Karpas-422 (cell line): ENCODE data around the gene CISH. TPM values are rescaled to one million over a fixed set of nuclear protein-coding genes. Genes with fewer than 3 reads are reported as not detected.

Source experiments
- DNase-seq: peaks from one replicate; pipeline ENCODE4 v3.0.0-alpha.2; 2015
- H2AFZ ChIP-seq: fragments of 200-600 bp; sonication (generic); 2 replicates; pipeline ENCODE4 v1.6.1; 2014; ENCODE audit warnings: antibody characterized with exemption, low read length, mixed read lengths
- H3K27ac ChIP-seq: fragments of 200-600 bp; sonication (generic); 2 replicates; pipeline ENCODE4 v1.5.1; 2014; ENCODE audit warnings: mild to moderate bottlenecking, low read length, moderate library complexity
- H3K27me3 ChIP-seq: fragments of 200-600 bp; sonication (generic); 2 replicates; pipeline ENCODE4 v1.6.1; 2014; ENCODE audit warnings: low read length, mixed read lengths
- H3K36me3 ChIP-seq: fragments of 200-600 bp; sonication (generic); 2 replicates; pipeline ENCODE4 v1.6.1; 2014; ENCODE audit warnings: low read length, mixed read lengths; ENCODE audit not compliant: insufficient read depth
- H3K4me1 ChIP-seq: fragments of 200-600 bp; sonication (generic); 2 replicates; pipeline ENCODE4 v1.6.1; 2014; ENCODE audit warnings: mild to moderate bottlenecking, low read length, mixed read lengths
- H3K4me2 ChIP-seq: fragments of 200-600 bp; sonication (generic); 2 replicates; pipeline ENCODE4 v1.6.1; 2014; ENCODE audit warnings: low read length, low read depth, mild to moderate bottlenecking; ENCODE audit not compliant: poor library complexity, severe bottlenecking
- H3K4me3 ChIP-seq: fragments of 200-600 bp; sonication (generic); 2 replicates; pipeline ENCODE4 v1.5.1; 2014; ENCODE audit warnings: mild to moderate bottlenecking, antibody characterized with exemption, low read length, mixed read lengths
- H3K79me2 ChIP-seq: fragments of 200-600 bp; sonication (generic); 2 replicates; pipeline ENCODE4 v1.6.1; 2014; ENCODE audit warnings: mild to moderate bottlenecking, low read length, mixed read lengths
- H3K9ac ChIP-seq: fragments of 200-600 bp; sonication (generic); 2 replicates; pipeline ENCODE4 v1.6.0; 2014; ENCODE audit warnings: low read length
- H3K9me2 ChIP-seq: fragments of 200-600 bp; sonication (generic), shearing (Covaris generic); replicated peaks from 2 replicates; pipeline ENCODE4 v1.6.0; 2014; ENCODE audit warnings: mild to moderate bottlenecking, low read length, moderate library complexity; ENCODE audit not compliant: insufficient read depth
- H3K9me3 ChIP-seq: fragments of 300-700, 200-600 bp; sonication (generic); 2 replicates; pipeline ENCODE4 v1.6.1; 2014; ENCODE audit warnings: low read length, mixed read lengths
- H4K20me1 ChIP-seq: fragments of 200-600 bp; sonication (generic); 2 replicates; pipeline ENCODE4 v1.6.1; 2014; ENCODE audit warnings: mild to moderate bottlenecking, antibody characterized with exemption, low read length, low read depth; ENCODE audit not compliant: insufficient read depth
- total RNA-seq: library from RNA; depleted of rRNA; stranded (reverse); fragments of >200 nt; shearing (Covaris generic); gene quantifications from 2 replicates; pipeline ENCODE4 v1.2.3, GENCODE V29; 2014; ENCODE audit warnings: low replicate concordance

Gene CISH
- total RNA-seq, 1 experiment from 2014 or later, result not detected

DNA sequence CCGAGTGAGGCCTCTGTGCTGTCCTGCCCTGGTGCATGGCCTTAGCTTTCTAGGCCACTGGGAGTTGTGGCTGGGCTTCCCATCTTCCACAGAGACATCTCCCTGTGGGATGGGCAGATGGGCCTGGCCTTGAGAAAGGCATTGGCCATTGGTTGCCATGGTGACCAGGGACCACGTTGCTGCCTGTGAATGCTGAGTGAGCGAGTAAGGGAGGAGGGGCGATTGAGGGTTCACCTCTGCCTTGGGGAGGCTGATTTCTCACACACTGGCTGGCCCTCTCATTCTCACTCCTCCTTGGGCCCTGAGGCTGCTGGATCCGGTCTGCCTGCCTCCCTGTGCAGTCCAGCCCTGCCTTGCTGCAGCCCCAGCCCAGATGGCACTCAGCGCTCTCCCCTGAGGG, 36.7 kb upstream of the CISH start:
- Histone ChIP-seq H3K27ac (no peak overlapping the region), H3K4me1 (no peaks in the 10 kb centered on the region), H3K27me3 (no peaks in the 10 kb centered on the region), H3K79me2 (no peaks in the 10 kb centered on the region), H2AFZ (no peak overlapping the region), H3K9ac (no peak overlapping the region), H3K36me3 (no peaks in the 10 kb centered on the region), H3K4me2 (no peak overlapping the region), H3K4me3 (no peak overlapping the region), H3K9me2 (no peaks in the 10 kb centered on the region), H4K20me1 (0 out of 2 replicates have a peak, but pooled peaks cover 3% of the 10 kb centered on the region), H3K9me3 (no peaks in the 10 kb centered on the region)
- DNase-seq, result no peak

DNA sequence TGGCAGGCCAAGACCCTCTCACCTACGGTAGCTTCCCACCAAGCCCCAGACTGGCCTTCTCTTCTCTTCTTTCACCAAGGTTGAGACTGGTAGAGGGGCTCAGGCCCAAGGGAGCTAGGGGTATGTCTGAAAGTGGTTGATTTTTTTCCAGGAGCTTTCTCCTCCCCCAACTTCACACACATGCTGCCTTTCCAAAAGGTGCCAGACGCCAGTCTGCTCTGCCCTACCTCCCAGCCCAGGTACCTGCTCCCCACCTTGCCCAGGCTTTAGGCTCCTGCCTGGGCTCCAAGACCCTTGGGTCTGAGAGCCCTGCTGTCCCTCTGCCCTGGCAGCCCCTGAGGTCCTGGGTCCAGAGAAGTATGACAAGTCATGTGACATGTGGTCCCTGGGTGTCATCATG, 33.8 kb upstream of the CISH start:
- Histone ChIP-seq H3K9me2 (no peaks in the 10 kb centered on the region), H3K9ac (no peak overlapping the region), H3K4me1 (no peaks in the 10 kb centered on the region), H3K27me3 (no peaks in the 10 kb centered on the region), H3K36me3 (no peaks in the 10 kb centered on the region), H4K20me1 (0 out of 2 replicates have a peak, but pooled peaks cover 3% of the 10 kb centered on the region), H3K79me2 (no peaks in the 10 kb centered on the region), H3K27ac (no peak overlapping the region), H3K9me3 (no peaks in the 10 kb centered on the region), H2AFZ (no peak overlapping the region), H3K4me2 (no peak overlapping the region), H3K4me3 (no peak overlapping the region)
- no peak for DNase-seq

DNA sequence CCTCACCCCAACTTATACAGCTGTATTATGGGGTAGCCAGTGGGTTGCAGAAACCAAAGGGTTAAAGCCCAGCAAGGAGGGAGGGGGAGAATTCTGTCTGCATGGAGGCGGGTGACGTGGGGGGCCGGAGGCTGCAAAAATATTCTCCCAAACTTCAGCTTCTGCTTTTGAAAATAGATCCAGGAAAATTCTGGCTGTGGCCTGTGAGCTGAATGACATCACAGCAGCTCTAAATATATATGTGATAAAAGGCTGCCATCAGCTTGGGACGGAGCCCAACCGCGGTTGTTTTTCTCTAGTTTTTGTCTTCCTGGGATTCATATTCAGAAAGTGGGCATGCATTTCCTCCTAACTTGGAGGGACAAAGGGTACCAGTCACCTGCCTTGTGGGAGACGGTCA, 33.0 kb upstream of the CISH start:
- Histone ChIP-seq H3K4me2 (no peak overlapping the region), H3K4me3 (no peak overlapping the region), H3K9ac (no peak overlapping the region), H3K27ac (no peak overlapping the region), H3K36me3 (no peaks in the 10 kb centered on the region), H3K9me2 (no peaks in the 10 kb centered on the region), H3K4me1 (no peaks in the 10 kb centered on the region), H3K27me3 (no peaks in the 10 kb centered on the region), H2AFZ (no peak overlapping the region), H3K9me3 (no peaks in the 10 kb centered on the region), H3K79me2 (no peaks in the 10 kb centered on the region), H4K20me1 (peaks cover 8% of the 10 kb centered on the region; the same call in 1 of the 2 replicates)
- DNase-seq, result no peak

DNA sequence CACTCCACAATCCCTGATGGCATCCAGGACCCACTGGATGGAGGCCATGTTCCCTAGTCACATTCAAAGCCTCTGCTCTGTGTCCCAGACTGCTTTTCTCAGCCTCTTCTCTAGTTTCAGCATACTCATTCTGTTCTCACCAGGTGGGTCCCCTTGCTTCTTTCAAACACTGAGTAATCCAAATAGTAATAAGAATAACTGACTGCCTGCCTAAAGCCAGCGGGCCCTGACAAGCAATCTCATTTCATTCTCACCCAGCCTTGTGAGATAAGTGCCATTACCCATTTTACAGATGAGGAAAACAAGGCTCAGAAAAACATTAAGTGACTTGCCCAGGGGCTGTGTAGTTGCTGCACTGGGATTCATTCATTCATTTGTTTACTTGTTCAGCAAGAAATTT, 30.8 kb upstream of the CISH start:
- Histone ChIP-seq H4K20me1 (peaks cover 10% of the 10 kb centered on the region; the same call in 1 of the 2 replicates), H3K4me3 (no peak overlapping the region), H3K79me2 (no peaks in the 10 kb centered on the region), H3K27ac (no peak overlapping the region), H3K27me3 (no peaks in the 10 kb centered on the region), H2AFZ (no peak overlapping the region), H3K9ac (no peak overlapping the region), H3K4me2 (no peak overlapping the region), H3K36me3 (no peaks in the 10 kb centered on the region), H3K4me1 (no peaks in the 10 kb centered on the region), H3K9me2 (no peaks in the 10 kb centered on the region), H3K9me3 (no peaks in the 10 kb centered on the region)
- no peak for DNase-seq

DNA sequence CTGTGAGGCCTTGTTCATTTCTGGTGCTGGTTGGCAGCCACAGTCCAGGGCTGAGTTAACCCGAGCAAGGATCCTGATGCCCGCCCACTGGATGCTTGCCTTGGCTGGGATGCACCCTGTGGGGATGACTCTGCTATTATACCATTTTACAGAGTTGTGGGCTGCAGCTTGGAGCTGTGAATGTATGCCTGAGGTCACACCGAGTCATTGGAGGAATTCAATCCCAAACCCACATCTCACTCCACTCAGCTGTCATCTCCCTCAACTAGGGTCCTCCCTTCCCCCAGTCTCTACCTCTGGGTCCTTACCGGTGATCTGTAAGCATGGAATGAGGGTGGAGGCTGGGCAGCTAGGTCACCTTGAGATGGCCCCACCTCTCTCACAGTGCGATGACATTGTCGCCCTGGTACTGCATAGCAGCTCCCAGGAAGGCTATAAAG, 27.5 kb upstream of the CISH start:
- Histone ChIP-seq H3K27me3 (no peaks in the 10 kb centered on the region), H3K9me3 (no peaks in the 10 kb centered on the region), H3K36me3 (no peaks in the 10 kb centered on the region), H3K27ac (no peak overlapping the region), H3K9ac (no peak overlapping the region), H3K9me2 (no peaks in the 10 kb centered on the region), H2AFZ (no peak overlapping the region), H3K4me2 (no peak overlapping the region), H4K20me1 (peaks cover 10% of the 10 kb centered on the region; the same call in 1 of the 2 replicates), H3K79me2 (no peaks in the 10 kb centered on the region), H3K4me3 (no peak overlapping the region), H3K4me1 (no peaks in the 10 kb centered on the region)
- no peak for DNase-seq

DNA sequence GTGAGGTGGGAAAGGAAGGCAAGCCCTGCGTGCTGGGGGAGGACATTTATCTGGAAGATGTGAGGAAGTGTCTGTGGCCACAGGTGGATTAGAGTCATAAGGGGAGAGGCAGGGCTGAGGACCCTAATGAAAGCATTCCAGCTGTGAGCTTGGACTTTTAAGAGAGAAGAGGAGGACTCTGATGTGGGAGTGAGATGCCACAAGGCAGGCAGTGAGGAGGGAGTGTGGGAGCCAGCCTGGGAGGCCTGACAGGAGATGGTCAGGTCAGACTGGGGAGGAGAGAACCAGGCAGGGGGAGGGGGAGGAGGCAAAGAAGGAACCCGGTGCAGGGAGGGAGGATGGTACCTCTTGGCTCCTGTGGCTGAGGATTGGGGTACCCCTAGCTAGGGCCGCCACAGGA, 26.4 kb upstream of the CISH start:
- H2AFZ ChIP-seq, result no peak overlapping the region
- H3K27ac ChIP-seq, result no peak overlapping the region
- no peak for DNase-seq
- no peaks in the 10 kb centered on the region for H3K4me1 ChIP-seq
- no peaks in the 10 kb centered on the region for H3K36me3 ChIP-seq
- H3K9me3 ChIP-seq, result no peaks in the 10 kb centered on the region
- H3K9ac ChIP-seq, result no peak overlapping the region
- H3K4me2 ChIP-seq, result no peak overlapping the region
- no peaks in the 10 kb centered on the region for H3K27me3 ChIP-seq
- H3K4me3 ChIP-seq, result no peak overlapping the region
- H4K20me1 ChIP-seq, result peaks cover 15% of the 10 kb centered on the region; the same call in 1 of the 2 replicates
- H3K9me2 ChIP-seq, result no peaks in the 10 kb centered on the region
- no peaks in the 10 kb centered on the region for H3K79me2 ChIP-seq

DNA sequence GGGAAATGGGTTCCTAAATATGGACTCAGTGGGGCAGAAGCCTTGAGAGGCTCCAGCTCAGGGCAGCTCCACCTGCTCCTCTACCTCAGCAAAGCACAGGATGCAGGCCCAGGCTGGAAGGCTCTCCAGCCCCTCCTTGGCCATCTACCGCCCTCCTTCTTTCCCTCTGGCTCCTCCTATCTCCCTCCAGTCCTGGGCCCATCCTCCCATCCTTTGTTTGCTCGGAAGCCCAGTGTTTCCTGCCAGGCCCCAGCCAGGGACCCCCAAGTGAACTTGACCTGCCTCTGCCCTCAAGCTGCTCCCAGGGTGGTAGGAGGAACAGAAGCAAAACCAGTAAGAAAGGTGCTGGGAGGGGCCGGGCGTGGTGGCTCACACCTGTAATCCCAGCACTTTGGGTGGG, 25.4 kb upstream of the CISH start:
- Histone ChIP-seq H3K4me3 (no peak overlapping the region), H3K79me2 (no peaks in the 10 kb centered on the region), H3K9ac (no peak overlapping the region), H3K4me1 (no peaks in the 10 kb centered on the region), H3K9me3 (no peaks in the 10 kb centered on the region), H3K27ac (no peak overlapping the region), H3K36me3 (no peaks in the 10 kb centered on the region), H4K20me1 (peaks cover 23% of the 10 kb centered on the region; the same call in 1 of the 2 replicates), H3K27me3 (no peaks in the 10 kb centered on the region), H3K4me2 (no peak overlapping the region), H3K9me2 (no peaks in the 10 kb centered on the region), H2AFZ (no peak overlapping the region)
- DNase-seq, result no peak

DNA sequence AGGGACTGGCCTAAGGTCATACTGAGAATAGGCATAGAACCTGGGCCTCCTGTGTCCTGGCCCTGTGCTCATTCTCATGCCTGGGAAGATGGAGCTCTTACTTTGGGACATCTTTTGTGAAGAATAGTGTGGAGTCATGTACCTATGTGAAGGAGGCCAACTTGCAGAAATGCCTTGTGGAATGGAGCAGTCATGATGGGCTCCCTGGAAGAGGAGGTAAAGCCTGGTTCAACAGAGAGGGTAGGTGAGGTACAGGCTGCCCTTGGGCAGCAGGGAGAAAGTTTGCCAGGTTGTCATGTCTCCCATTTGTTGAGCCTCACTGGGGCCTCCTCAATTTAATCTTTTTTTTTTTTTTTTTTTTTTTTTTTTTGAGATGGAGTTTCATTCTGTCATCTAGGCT, 23.5 kb upstream of the CISH start:
- H3K79me2 ChIP-seq, result no peaks in the 10 kb centered on the region
- H3K27ac ChIP-seq, result no peak overlapping the region
- no peak overlapping the region for H3K4me3 ChIP-seq
- no peak overlapping the region for H2AFZ ChIP-seq
- H3K9me3 ChIP-seq, result no peaks in the 10 kb centered on the region
- no peaks in the 10 kb centered on the region for H3K9me2 ChIP-seq
- no peaks in the 10 kb centered on the region for H3K4me1 ChIP-seq
- no peaks in the 10 kb centered on the region for H3K27me3 ChIP-seq
- no peak overlapping the region for H3K9ac ChIP-seq
- peaks cover 21% of the 10 kb centered on the region; the same call in 1 of the 2 replicates for H4K20me1 ChIP-seq
- no peak for DNase-seq
- H3K36me3 ChIP-seq, result no peaks in the 10 kb centered on the region
- H3K4me2 ChIP-seq, result no peak overlapping the region
